ENCODE data around the gene YTHDF1.
"Not testable (repeated sequence)": the region's sequence is repeated elsewhere in the genome, so short reads cannot be mapped to it uniquely, and the experiment has no call there.

The YTHDF1 gene

DNA sequence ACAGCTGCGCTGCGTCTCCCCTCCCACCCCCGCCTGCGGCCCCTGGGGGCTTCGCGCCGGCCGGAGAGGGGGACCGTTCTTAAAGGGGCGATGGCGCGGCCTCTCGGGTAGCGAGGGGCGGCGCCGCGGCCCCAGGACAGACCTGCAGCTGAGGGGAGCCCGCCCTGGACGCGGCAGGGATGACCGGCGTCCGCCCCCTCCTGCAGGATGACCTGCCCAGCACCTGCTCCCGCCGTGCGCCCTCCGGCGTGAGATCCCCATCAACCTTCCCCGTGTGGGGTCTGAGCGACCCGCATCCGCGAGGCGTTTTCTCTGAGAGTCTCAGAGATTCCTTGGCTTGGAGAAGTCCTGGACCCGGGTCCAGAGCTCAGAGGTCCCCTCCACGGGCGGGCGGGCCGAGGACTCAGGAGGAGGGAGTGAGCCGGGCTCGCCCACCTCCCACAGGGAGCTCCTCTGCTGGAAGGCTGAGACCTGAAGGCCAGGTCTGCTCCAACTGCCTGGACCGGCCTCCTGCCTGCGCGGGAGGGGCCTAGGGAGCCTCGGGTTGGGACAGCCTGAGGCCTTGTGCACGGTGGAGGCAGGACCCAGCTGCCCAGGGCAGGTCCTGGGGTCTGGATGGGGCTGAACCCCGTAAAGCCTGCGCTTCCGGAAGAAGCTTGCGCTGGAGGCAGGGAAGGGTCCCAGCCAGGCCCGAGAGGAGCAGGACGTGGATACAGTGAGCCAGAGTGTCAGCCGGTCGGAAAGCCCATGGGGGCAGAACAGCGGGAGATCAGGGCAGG is 38.9 kb upstream of the YTHDF1 start:
- DNase-seq (ENCODE audit: insufficient read length, low spot score) (no peak), FAIRE-seq (no peak)
- TF ChIP-seq, protein P1, sequence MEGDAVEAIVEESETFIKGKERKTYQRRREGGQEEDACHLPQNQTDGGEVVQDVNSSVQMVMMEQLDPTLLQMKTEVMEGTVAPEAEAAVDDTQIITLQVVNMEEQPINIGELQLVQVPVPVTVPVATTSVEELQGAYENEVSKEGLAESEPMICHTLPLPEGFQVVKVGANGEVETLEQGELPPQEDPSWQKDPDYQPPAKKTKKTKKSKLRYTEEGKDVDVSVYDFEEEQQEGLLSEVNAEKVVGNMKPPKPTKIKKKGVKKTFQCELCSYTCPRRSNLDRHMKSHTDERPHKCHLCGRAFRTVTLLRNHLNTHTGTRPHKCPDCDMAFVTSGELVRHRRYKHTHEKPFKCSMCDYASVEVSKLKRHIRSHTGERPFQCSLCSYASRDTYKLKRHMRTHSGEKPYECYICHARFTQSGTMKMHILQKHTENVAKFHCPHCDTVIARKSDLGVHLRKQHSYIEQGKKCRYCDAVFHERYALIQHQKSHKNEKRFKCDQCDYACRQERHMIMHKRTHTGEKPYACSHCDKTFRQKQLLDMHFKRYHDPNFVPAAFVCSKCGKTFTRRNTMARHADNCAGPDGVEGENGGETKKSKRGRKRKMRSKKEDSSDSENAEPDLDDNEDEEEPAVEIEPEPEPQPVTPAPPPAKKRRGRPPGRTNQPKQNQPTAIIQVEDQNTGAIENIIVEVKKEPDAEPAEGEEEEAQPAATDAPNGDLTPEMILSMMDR (IDR thresholded peaks at IDR 0.05; ENCODE audit: insufficient read depth, missing control alignments), result no peak

DNA sequence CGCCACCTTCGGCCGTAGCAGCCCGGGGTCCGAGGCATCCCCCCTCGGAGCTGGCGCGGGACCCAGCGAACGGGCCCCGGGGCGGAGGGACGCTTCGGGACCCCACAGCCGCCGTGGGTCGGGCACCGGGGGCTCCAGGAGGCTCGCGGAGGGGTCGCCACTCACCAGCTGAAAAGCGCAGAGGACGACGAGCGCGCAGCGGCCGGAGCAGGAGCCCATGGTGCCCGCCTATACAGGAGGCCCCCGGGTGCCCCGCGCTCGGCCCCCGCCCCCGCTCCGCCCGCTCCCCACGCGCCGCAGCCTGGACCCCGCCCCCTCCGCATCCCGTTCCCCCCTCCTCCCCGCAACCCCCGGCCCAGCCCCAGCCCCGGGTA is 38.3 kb upstream of the YTHDF1 start, which contains the start of gene NKAIN4:
Gene NKAIN4 (minus strand): TSS at position 232 of the 374 bp plus-strand sequence. CDS start 13 bp downstream, at position 219.
- TF ChIP-seq, protein P1 (IDR thresholded peaks at IDR 0.05; ENCODE audit: insufficient read depth, missing control alignments), result no peak
- FAIRE-seq (no peak), DNase-seq (ENCODE audit: insufficient read length, low spot score) (no peak)

DNA sequence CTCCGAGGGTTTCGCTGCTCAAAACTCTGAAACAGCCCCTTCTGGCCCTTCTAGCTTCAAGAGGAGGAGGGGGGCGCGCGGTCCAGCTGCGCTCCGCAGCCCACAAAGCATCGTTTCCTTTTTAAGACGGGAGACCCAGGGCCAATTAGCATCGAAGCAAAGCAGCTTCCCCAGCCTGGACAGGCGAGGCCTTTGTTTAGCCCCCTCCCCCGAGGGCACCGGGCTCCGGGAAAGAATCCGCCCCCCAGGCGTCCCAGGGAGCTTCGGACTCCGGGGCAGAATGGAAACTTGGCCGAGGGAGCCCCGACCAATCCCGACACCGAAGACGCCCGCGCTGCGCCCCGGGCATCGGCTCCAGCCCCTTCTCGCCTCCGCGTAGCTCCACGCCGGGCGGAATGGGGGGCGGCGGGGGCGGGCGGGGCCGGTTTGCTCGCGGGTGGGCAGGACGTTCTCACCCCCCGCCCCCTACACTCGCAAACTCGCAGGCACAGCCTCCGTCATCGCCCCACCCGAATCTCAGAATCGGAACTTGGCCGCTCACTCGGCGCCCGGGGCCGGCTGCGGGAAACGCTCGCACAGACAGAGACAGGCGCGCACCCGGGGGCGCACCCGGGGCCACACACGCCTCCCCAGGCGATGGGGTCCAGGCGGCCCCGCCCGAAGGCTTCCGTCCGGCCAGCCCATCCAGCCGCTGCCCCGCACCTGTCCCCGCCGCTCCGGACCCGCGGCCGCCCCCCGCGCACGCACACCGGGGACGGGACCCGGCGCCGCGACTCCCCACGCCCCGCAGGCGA is 37.7 kb upstream of the YTHDF1 start:
- DNase-seq (ENCODE audit: insufficient read length, low spot score) (no peak), FAIRE-seq (no peak)
- TF ChIP-seq, protein P1 (IDR thresholded peaks at IDR 0.05; ENCODE audit: insufficient read depth, missing control alignments), result no peak

DNA sequence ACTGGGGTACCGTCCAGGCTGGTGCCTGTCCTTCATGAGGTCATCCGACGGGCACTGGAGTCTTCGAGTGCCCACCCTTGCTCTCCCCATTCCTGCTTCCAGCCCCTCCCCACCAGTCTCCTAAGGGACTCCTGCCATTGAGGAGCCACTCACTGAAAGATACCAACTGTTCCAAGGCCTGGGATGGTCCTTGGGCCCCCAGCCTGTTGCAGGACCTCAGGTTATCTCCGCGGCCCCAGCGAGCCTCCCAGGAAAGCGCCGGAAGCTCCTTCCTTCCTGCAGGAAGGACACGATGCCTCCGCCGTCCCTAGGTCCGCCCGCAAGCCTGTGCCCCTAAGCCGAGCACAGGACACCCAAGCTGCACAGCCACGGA is 37.1 kb upstream of the YTHDF1 start:
- DNase-seq (ENCODE audit: insufficient read length, low spot score), result no peak
- TF ChIP-seq, protein P1 (IDR thresholded peaks at IDR 0.05; ENCODE audit: insufficient read depth, missing control alignments), result no peak
- no peak for FAIRE-seq

DNA sequence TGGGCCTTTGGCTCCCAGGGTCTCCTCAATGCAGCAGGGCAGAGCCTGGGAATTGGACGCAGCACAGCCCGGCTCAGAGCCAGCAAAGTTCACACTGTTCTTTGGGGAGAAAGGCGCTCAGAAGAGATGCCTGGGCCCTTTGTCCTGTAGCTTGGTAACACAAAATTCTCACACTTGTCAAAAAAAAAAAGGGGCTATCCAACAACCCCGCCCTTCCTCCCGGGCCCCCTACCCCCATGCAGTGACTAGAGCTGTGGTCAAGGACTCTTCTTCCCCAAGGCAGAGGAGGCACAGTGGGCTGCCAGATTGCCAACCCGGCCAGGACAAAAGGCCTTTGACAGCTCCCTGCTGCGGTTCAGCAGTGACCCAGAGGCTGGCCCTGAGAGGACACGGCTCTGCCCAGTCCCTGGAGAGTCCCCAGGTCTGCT is 36.4 kb upstream of the YTHDF1 start:
- no peak for FAIRE-seq
- DNase-seq (ENCODE audit: insufficient read length, low spot score), result no peak
- TF ChIP-seq, protein P1 (IDR thresholded peaks at IDR 0.05; ENCODE audit: insufficient read depth, missing control alignments), result no peak

DNA sequence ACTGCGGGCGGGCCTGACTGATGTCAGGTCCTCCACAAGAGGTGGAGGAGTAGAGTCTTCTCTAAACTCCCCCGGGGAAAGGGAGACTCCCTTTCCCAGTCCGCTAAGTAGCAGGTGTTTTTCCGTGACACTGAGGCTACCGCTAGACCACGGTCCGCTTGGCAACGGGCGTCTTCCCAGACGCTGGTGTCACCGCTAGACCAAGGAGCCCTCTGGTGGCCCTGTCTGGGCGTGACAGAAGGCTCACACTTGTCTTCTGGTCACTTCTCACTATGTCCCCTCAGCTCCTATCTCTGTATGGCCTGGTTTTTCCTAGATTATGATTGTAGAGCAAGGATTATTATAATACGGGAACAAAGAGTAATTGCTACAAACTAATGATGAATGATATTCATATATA is 35.4 kb upstream of the YTHDF1 start:
- DNase-seq (ENCODE audit: insufficient read length, low spot score); FAIRE-seq: not testable (repeated sequence)
- TF ChIP-seq, protein P1 (IDR thresholded peaks at IDR 0.05; ENCODE audit: insufficient read depth, missing control alignments), result peak; percentile 21

Measured in D721Med (cell line).